Caco-2 (cell line): ENCODE measurements around the gene TNFSF9. TPM values are rescaled to one million over a fixed set of nuclear protein-coding genes. Genes with fewer than 3 reads are reported as not detected.

Experiments
- BruUV-seq: library from RNA; stranded (reverse); fragments of 400-500 nt; replicated peaks from 2 replicates; lab custom pipeline; 2021; lab: Mats Ljungman, UMichigan
- CTCF ChIA-PET: fragments of 300-600 bp; sonication (Branson Sonifier 250); formaldehyde crosslinking; loops from one replicate; lab custom pipeline; 2022; ENCODE audit warnings: antibody characterized with exemption; lab: Charles Lee
- POLR2A ChIA-PET: fragments of 300-600 bp; sonication (Branson Sonifier 250); formaldehyde crosslinking; loops from one replicate; lab custom pipeline; 2022; ENCODE audit warnings: antibody characterized with exemption; lab: Charles Lee
- DNase-seq, 2 experiments: peaks; one replicate each; pipeline versions ENCODE4 v3.0.0 to v3.0.0-alpha.2; 2020 to 2022
- H3K27me3 ChIP-seq: replicated peaks from 2 replicates; pipeline ENCODE4 v1.6.0; 2011; ENCODE audit warnings: low read length; ENCODE audit not compliant: control insufficient read depth, insufficient read depth
- H3K36me3 ChIP-seq: 2 replicates; pipeline ENCODE4 v1.5.1; 2011; ENCODE audit warnings: low read length; ENCODE audit not compliant: control insufficient read depth, insufficient read depth
- H3K4me1 ChIP-seq: fragments of 250-450 bp; sonication (Bioruptor Pico); 2 replicates; pipeline ENCODE4 v1.5.1; 2020; ENCODE audit warnings: mild to moderate bottlenecking
- H3K4me3 ChIP-seq: 2 replicates; pipeline ENCODE4 v1.5.1; 2011; ENCODE audit warnings: low read depth, mild to moderate bottlenecking, control low read depth, low read length
- H3K9me3 ChIP-seq: fragments of 250-450 bp; sonication (Bioruptor Pico); 2 replicates; pipeline ENCODE4 v1.5.1; 2020; ENCODE audit warnings: mild to moderate bottlenecking, moderate library complexity
- H3K27ac Mint-ChIP-seq: one replicate; pipeline ENCODE4 v1.8.0; 2022; ENCODE audit warnings: mixed read lengths; ENCODE audit not compliant: unreplicated experiment
- H3K27me3 Mint-ChIP-seq: one replicate; pipeline ENCODE4 v1.8.0; 2022; ENCODE audit warnings: mixed read lengths; ENCODE audit not compliant: insufficient read depth, unreplicated experiment
- H3K36me3 Mint-ChIP-seq: one replicate; pipeline ENCODE4 v1.8.0; 2022; ENCODE audit warnings: mild to moderate bottlenecking, mixed read lengths; ENCODE audit not compliant: insufficient read depth, unreplicated experiment
- H3K4me1 Mint-ChIP-seq: one replicate; pipeline ENCODE4 v1.8.0; 2022; ENCODE audit warnings: low read depth, mixed read lengths; ENCODE audit not compliant: unreplicated experiment
- H3K4me3 Mint-ChIP-seq: one replicate; pipeline ENCODE4 v1.8.0; 2022; ENCODE audit warnings: mild to moderate bottlenecking, moderate library complexity, mixed read lengths; ENCODE audit not compliant: unreplicated experiment
- H3K9me3 Mint-ChIP-seq: one replicate; pipeline ENCODE4 v1.8.0; 2022; ENCODE audit warnings: mixed read lengths; ENCODE audit not compliant: unreplicated experiment
- CTCF ChIP-seq, 2 experiments: fragments of 200-600 bp in 1 of 2; IDR thresholded peaks; 1 replicate in 1 of 2; 2 replicates in 1 of 2; pipeline versions ENCODE4 v1.5.1 to v1.8.0; 2011 to 2022; ENCODE audit warnings: antibody characterized with exemption in 1 of 2, control low read depth in 1 of 2, inconsistent platforms in 1 of 2, low read depth in 1 of 2, low read length in 1 of 2, mild to moderate bottlenecking in 1 of 2, moderate library complexity in 1 of 2; ENCODE audit not compliant: insufficient read depth in 1 of 2, severe bottlenecking in 1 of 2, unreplicated experiment in 1 of 2
- intact Hi-C: fragments of 100-400 bp; cut with micrococcal nuclease; formaldehyde crosslinking; loops from one replicate; pipeline ENCODE4 v1.10.0; 2022; ENCODE audit not compliant: unreplicated experiment
- total RNA-seq: library from RNA; stranded (reverse); gene quantifications from 2 replicates; pipeline ENCODE4 v1.2.3, GENCODE V29; 2022

Gene TNFSF9
- total RNA-seq, 1 experiment from 2014 or later = 0.77 TPM

GRCh38 chr19:6531163-6531955 lies 533 bp downstream of the TNFSF9 start:
- Histone ChIP-seq H3K36me3 (no peaks in the 10 kb centered on the region), H3K27me3 (no peaks in the 10 kb centered on the region), H3K9me3 (no peaks in the 10 kb centered on the region), H3K4me3 (peak overlapping the region; percentile 69), H3K4me1 (0 out of 2 replicates have a peak, but pooled peaks cover 6% of the 10 kb centered on the region)
- Mint-ChIP-seq H3K36me3 (peaks cover 12% of the 10 kb centered on the region), H3K27ac (no peak overlapping the region), H3K4me1 (peaks cover 12% of the 10 kb centered on the region), H3K9me3 (peaks cover 9% of the 10 kb centered on the region), H3K27me3 (peaks cover 3% of the 10 kb centered on the region), H3K4me3 (peak overlapping the region; percentile 84)
- POLR2A ChIA-PET = interaction anchor here (0.7 to 1.1 kb wide), 4 partner anchors 14 to 71 kb away, joined by 3 to 6 read pairs (median 4); no protein-coding TSS in a partner anchor
- intact Hi-C loops = no loop called here
- no TSS peak for BruUV-seq
- TF ChIP-seq CTCF (IDR thresholded peaks at IDR 0.05; ENCODE audit: insufficient read depth in 1 of 2, low read depth in 1 of 2, low read length in 1 of 2, severe bottlenecking in 1 of 2, unreplicated experiment in 1 of 2) = no peak
- CTCF ChIA-PET = interaction anchor here (0.6 to 1.1 kb wide), 3 partner anchors 13 to 207 kb away, joined by 3 to 5 read pairs (median 3); partner anchors contain the start of gene GPR108
- DNase-seq = no peak

GRCh38 chr19:6531956-6532243 lies 1.1 kb downstream of the TNFSF9 start:
- peaks cover 3% of the 10 kb centered on the region for H3K27me3 Mint-ChIP-seq
- ChIA-PET CTCF (no interaction called here), POLR2A (no interaction called here)
- no peak overlapping the region for H3K4me3 ChIP-seq
- no TSS peak for BruUV-seq
- no peak for TF ChIP-seq CTCF (IDR thresholded peaks at IDR 0.05; ENCODE audit: insufficient read depth in 1 of 2, low read depth in 1 of 2, low read length in 1 of 2, severe bottlenecking in 1 of 2, unreplicated experiment in 1 of 2)
- H3K27me3 ChIP-seq = no peaks in the 10 kb centered on the region
- intact Hi-C loops = no loop called here
- 0 out of 2 replicates have a peak, but pooled peaks cover 6% of the 10 kb centered on the region for H3K4me1 ChIP-seq
- no peaks in the 10 kb centered on the region for H3K9me3 ChIP-seq
- peaks cover 12% of the 10 kb centered on the region for H3K36me3 Mint-ChIP-seq
- H3K4me3 Mint-ChIP-seq = peak overlapping the region; percentile 84
- peaks cover 12% of the 10 kb centered on the region for H3K4me1 Mint-ChIP-seq
- no peak overlapping the region for H3K27ac Mint-ChIP-seq
- H3K9me3 Mint-ChIP-seq = peaks cover 9% of the 10 kb centered on the region
- H3K36me3 ChIP-seq = no peaks in the 10 kb centered on the region
- no peak for DNase-seq

GRCh38 chr19:6532244-6532999 lies 1.6 kb downstream of the TNFSF9 start:
- Mint-ChIP-seq H3K36me3 (peaks cover 12% of the 10 kb centered on the region), H3K4me1 (peaks cover 12% of the 10 kb centered on the region), H3K27me3 (peaks cover 3% of the 10 kb centered on the region), H3K4me3 (peak overlapping the region; percentile 84), H3K27ac (no peak overlapping the region), H3K9me3 (peaks cover 9% of the 10 kb centered on the region)
- intact Hi-C loops = no loop called here
- ChIA-PET POLR2A (no interaction called here), CTCF (no interaction called here)
- DNase-seq = no peak
- TSS peak; percentile 66 for BruUV-seq
- TF ChIP-seq CTCF (IDR thresholded peaks at IDR 0.05; ENCODE audit: insufficient read depth in 1 of 2, low read depth in 1 of 2, low read length in 1 of 2, severe bottlenecking in 1 of 2, unreplicated experiment in 1 of 2) = no peak
- no peaks in the 10 kb centered on the region for H3K36me3 ChIP-seq
- no peaks in the 10 kb centered on the region for H3K27me3 ChIP-seq
- 0 out of 2 replicates have a peak, but pooled peaks cover 6% of the 10 kb centered on the region for H3K4me1 ChIP-seq
- H3K9me3 ChIP-seq = no peaks in the 10 kb centered on the region
- no peak overlapping the region for H3K4me3 ChIP-seq
